ENCODE results near the gene STK38. TPM values are rescaled to one million over a fixed set of nuclear protein-coding genes. Genes with fewer than 3 reads are reported as not detected.

The STK38 gene
- total RNA-seq, 1 donor from 2014 or later, result 31.9 TPM

DNA sequence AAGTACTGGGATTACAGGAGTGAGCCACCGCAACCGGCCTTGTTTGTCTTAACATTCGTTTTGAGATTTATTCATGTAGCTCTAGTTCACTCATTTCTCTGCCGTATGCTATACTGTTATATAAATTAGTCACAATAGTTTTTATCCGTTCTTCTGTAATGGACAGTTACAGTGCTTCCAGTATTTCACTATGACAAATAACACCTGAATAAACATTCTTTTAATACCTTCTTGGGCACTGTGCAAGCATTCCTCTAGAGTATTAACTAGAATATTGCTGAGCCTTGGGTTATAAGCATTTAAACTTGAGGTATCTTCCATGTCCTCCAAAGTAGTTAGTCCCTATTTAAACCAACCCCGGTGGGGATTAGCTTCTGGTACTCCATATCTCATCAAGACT is 45.6 kb downstream of the STK38 start:
- Histone ChIP-seq H3K4me3 (no peak overlapping the region), H3K36me3 (peaks cover 0 to 21% of the 10 kb centered on the region in 2 donors), H3K9me3 (no peaks in the 10 kb centered on the region), H3K27ac (no peak overlapping the region), H3K27me3 (no peaks in the 10 kb centered on the region), H3K4me1 (no peaks in the 10 kb centered on the region)
- intact Hi-C loops (cut with DNase I), result no loop called here
- DNase-seq (ENCODE audit: extremely low spot score in 2 of 2), result no peak
- TF ChIP-seq POLR2AphosphoS5 (IDR thresholded peaks at IDR 0.05; ENCODE audit: insufficient read depth in 1 of 2, low read depth in 1 of 2) (no peak), POLR2A (IDR thresholded peaks at IDR 0.05) (no peak)
- TF ChIP-seq, protein P1, sequence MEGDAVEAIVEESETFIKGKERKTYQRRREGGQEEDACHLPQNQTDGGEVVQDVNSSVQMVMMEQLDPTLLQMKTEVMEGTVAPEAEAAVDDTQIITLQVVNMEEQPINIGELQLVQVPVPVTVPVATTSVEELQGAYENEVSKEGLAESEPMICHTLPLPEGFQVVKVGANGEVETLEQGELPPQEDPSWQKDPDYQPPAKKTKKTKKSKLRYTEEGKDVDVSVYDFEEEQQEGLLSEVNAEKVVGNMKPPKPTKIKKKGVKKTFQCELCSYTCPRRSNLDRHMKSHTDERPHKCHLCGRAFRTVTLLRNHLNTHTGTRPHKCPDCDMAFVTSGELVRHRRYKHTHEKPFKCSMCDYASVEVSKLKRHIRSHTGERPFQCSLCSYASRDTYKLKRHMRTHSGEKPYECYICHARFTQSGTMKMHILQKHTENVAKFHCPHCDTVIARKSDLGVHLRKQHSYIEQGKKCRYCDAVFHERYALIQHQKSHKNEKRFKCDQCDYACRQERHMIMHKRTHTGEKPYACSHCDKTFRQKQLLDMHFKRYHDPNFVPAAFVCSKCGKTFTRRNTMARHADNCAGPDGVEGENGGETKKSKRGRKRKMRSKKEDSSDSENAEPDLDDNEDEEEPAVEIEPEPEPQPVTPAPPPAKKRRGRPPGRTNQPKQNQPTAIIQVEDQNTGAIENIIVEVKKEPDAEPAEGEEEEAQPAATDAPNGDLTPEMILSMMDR (IDR thresholded peaks at IDR 0.05), result no peak

DNA sequence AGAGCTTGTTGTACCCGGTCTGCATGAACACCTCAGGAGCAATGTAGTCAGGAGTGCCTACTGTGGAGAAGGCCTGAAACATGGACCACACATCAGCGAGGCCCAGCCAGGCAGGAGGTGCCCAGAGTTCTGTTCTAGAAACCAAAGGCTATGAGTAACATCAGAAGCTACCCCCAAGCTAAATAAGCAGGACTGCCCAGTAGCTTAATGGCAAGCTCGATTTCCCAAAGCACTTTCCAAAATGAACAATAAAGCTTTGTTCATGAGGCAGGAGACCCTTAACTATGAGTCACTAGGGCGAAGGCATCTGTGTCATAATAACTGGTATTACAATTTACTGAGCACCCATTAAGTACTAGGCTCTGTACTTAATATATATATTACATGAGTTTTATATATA is 47.4 kb downstream of the STK38 start:
- intact Hi-C loops (cut with DNase I), result no loop called here
- TF ChIP-seq POLR2A (IDR thresholded peaks at IDR 0.05) (no peak), POLR2AphosphoS5 (IDR thresholded peaks at IDR 0.05; ENCODE audit: insufficient read depth in 1 of 2, low read depth in 1 of 2) (no peak)
- TF ChIP-seq, protein P1 (IDR thresholded peaks at IDR 0.05), result no peak
- H3K27ac ChIP-seq, result no peak overlapping the region
- no peak overlapping the region for H3K4me3 ChIP-seq
- H3K9me3 ChIP-seq, result no peaks in the 10 kb centered on the region
- H3K27me3 ChIP-seq, result no peaks in the 10 kb centered on the region
- H3K36me3 ChIP-seq, result peaks cover 0 to 39% of the 10 kb centered on the region in 2 donors
- no peaks in the 10 kb centered on the region for H3K4me1 ChIP-seq
- no peak for DNase-seq (ENCODE audit: extremely low spot score in 2 of 2)

DNA sequence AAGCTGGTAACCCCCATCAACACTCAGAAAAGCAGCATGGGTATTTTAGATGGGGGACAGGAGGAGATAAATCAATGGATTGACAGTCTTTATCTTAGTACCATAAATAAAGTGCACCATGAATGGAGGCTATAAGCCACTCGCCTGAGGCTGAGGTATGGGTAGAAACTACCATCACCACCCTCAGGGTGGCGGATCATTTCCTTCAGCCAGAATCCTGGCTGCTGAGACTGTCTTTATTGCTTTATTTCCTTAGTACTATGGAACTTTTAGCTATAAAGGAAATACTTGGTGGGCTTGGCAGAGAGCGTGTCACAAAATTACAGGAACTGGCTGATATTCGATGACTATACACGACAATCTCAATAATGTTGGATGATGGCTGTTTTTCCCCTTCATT is 52.2 kb downstream of the STK38 start:
- H3K4me3 ChIP-seq, result no peak overlapping the region
- H3K27ac ChIP-seq, result no peak overlapping the region
- intact Hi-C loops (cut with DNase I), result no loop called here
- DNase-seq (ENCODE audit: extremely low spot score in 2 of 2), result no peak
- no peaks in the 10 kb centered on the region for H3K27me3 ChIP-seq
- no peaks in the 10 kb centered on the region for H3K4me1 ChIP-seq
- TF ChIP-seq POLR2A (IDR thresholded peaks at IDR 0.05), result no peak
- TF ChIP-seq, protein P1 (IDR thresholded peaks at IDR 0.05), result no peak
- TF ChIP-seq POLR2AphosphoS5 (IDR thresholded peaks at IDR 0.05; ENCODE audit: insufficient read depth in 1 of 2, low read depth in 1 of 2), result no peak
- peaks cover 0 to 44% of the 10 kb centered on the region in 2 donors for H3K36me3 ChIP-seq
- H3K9me3 ChIP-seq, result no peaks in the 10 kb centered on the region

DNA sequence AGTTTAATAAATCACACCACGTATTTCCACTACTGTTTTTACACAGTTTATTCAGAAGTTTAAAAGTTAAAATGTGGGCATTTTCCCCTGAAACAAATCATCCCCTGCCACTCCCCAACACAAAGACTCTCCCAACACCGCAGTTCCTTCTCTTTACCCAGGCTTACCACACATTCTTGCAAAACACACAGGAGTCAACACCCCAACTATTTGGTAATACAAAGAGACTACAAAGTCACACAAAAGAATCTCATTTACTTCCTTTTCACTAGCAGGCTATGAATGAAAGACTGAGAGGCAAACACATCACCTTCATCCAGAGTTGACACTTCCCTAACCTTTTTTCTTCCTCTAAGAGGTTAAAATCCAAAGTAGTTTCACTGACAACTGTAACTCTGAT is 53.4 kb downstream of the STK38 start:
- H3K27ac ChIP-seq, result no peak overlapping the region

DNA sequence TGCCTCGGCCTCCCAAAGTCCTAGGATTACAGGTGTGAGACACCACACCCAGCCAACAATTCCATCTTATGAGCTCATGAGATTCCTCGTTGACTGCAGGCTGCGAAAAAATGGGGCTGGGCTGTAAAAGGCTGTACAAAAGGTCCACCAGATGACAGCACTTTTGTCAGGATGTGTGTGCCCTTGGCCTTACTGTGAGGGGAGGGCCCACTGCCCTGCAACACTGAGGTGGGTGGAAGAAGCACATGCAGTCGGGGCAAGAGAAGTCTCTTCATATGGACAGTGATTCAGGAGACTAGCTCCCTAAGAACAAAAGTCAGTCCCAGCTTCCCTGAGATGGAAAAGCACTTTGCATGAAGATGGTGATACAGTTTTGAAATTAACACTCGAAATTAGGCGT is 54.0 kb downstream of the STK38 start:
- TF ChIP-seq POLR2AphosphoS5 (IDR thresholded peaks at IDR 0.05; ENCODE audit: insufficient read depth in 1 of 2, low read depth in 1 of 2) (no peak), POLR2A (IDR thresholded peaks at IDR 0.05) (no peak)
- TF ChIP-seq, protein P1 (IDR thresholded peaks at IDR 0.05), result no peak
- H3K27ac ChIP-seq, result no peak overlapping the region
- no peaks in the 10 kb centered on the region for H3K27me3 ChIP-seq
- H3K9me3 ChIP-seq, result no peaks in the 10 kb centered on the region
- no peaks in the 10 kb centered on the region for H3K4me1 ChIP-seq
- DNase-seq (ENCODE audit: extremely low spot score in 2 of 2), result no peak
- peaks cover 0 to 43% of the 10 kb centered on the region in 2 donors for H3K36me3 ChIP-seq
- H3K4me3 ChIP-seq, result no peak overlapping the region
- intact Hi-C loops (cut with DNase I), result no loop called here

More for the DNA sequence above, 53.4 kb downstream of the STK38 start:
- intact Hi-C loops (cut with DNase I), result no loop called here
- Histone ChIP-seq H3K4me3 (no peak overlapping the region), H3K27me3 (no peaks in the 10 kb centered on the region), H3K36me3 (peaks cover 0 to 44% of the 10 kb centered on the region in 2 donors), H3K4me1 (no peaks in the 10 kb centered on the region), H3K9me3 (no peaks in the 10 kb centered on the region)
- TF ChIP-seq POLR2AphosphoS5 (IDR thresholded peaks at IDR 0.05; ENCODE audit: insufficient read depth in 1 of 2, low read depth in 1 of 2) (no peak), POLR2A (IDR thresholded peaks at IDR 0.05) (no peak)
- TF ChIP-seq, protein P1 (IDR thresholded peaks at IDR 0.05), result no peak
- DNase-seq (ENCODE audit: extremely low spot score in 2 of 2), result no peak

Data from vagina (tissue), 2 donors.